Measurements from ENCODE around the gene C15orf39. TPM values are rescaled to one million over a fixed set of nuclear protein-coding genes. Genes with fewer than 3 reads are reported as not detected.
A peak's percentile ranks its signal among the peaks of the same experiment; 100 is the strongest.

Gene C15orf39
- total RNA-seq, 4 donors from 2014 or later, result 13.8 to 20.1 (median 17.2) TPM

GRCh38 chr15:75182187-75183131 is 19.2 kb upstream of the C15orf39 start:
- no peaks in the 10 kb centered on the region for H3K36me3 ChIP-seq
- no peaks in the 10 kb centered on the region for H3K9me3 ChIP-seq

GRCh38 chr15:75185271-75186029 is 16.2 kb upstream of the C15orf39 start:
- 72 to 83% methylated on average over 5 of the region's 5 CpGs for WGBS, 2 donors
- Histone ChIP-seq H3K27me3 (no peaks in the 10 kb centered on the region), H3K4me3 (no peak overlapping the region), H3K36me3 (no peaks in the 10 kb centered on the region), H3K27ac (no peak overlapping the region), H3K4me1 (peaks cover 0 to 24% (median 10%) of the 10 kb centered on the region in 4 donors), H3K9me3 (no peaks in the 10 kb centered on the region)
- no peak for DNase-seq (ENCODE audit: low spot score in 2 of 2)
- TF ChIP-seq EP300 (IDR thresholded peaks at IDR 0.05) (no peak), POLR2A (IDR thresholded peaks at IDR 0.05) (no peak), CTCF (IDR thresholded peaks at IDR 0.05) (no peak)

More at GRCh38 chr15:75182187-75183131, 19.2 kb upstream of the C15orf39 start:
- H3K4me3 ChIP-seq, result no peak overlapping the region
- no peak for TF ChIP-seq POLR2A (IDR thresholded peaks at IDR 0.05)
- TF ChIP-seq EP300 (IDR thresholded peaks at IDR 0.05), result peak in 1 of 2 donors; percentile 33
- TF ChIP-seq CTCF (IDR thresholded peaks at IDR 0.05), result no peak
- no peaks in the 10 kb centered on the region for H3K27me3 ChIP-seq
- H3K27ac ChIP-seq, result peak overlapping the region; percentile 52 to 94 (median 73)
- 40 to 42% methylated on average over 10 to 11 of the region's 12 CpGs for WGBS, 2 donors
- peaks cover 0 to 54% (median 33%) of the 10 kb centered on the region in 4 donors for H3K4me1 ChIP-seq
- DNase-seq (ENCODE audit: low spot score in 2 of 2), result no peak

DNA sequence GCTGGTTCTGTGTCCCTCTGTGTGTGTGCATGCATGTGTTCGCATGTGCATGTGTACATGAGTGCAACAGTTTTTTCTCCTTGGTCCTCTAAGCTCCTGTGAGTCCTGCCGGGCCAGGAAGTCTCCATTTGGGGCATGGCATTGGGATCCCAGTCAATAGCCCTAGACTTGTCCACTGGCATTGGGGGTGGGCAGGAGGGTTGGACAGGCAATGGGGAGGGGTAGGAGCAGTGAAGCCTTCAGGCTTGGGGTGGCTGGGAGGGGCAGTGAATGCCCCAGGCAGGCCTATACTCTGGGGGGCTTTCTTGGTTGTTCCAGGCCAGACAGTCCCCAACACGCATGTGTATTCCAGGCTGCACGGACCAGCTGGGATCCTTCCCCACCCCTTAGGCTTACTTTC is 15.6 kb upstream of the C15orf39 start:
- Histone ChIP-seq H3K27me3 (no peaks in the 10 kb centered on the region), H3K4me1 (peaks cover 0 to 18% (median 7%) of the 10 kb centered on the region in 4 donors), H3K27ac (no peak overlapping the region), H3K9me3 (no peaks in the 10 kb centered on the region), H3K36me3 (no peaks in the 10 kb centered on the region), H3K4me3 (no peak overlapping the region)
- 84 to 88% methylated on average over 4 of the region's 4 CpGs for WGBS, 2 donors
- TF ChIP-seq POLR2A (IDR thresholded peaks at IDR 0.05) (no peak), EP300 (IDR thresholded peaks at IDR 0.05) (no peak), CTCF (IDR thresholded peaks at IDR 0.05) (no peak)
- no peak for DNase-seq (ENCODE audit: low spot score in 2 of 2)

- no peak overlapping the region for H3K27ac ChIP-seq
- WGBS, 2 donors, result 86 to 91% methylated on average over 4 to 6 of the region's 6 CpGs
- TF ChIP-seq CTCF (IDR thresholded peaks at IDR 0.05), result no peak
- TF ChIP-seq POLR2A (IDR thresholded peaks at IDR 0.05), result no peak
- TF ChIP-seq EP300 (IDR thresholded peaks at IDR 0.05), result no peak
- no peaks in the 10 kb centered on the region for H3K9me3 ChIP-seq
- no peaks in the 10 kb centered on the region for H3K36me3 ChIP-seq
- H3K27me3 ChIP-seq, result no peaks in the 10 kb centered on the region
- no peak for DNase-seq (ENCODE audit: low spot score in 2 of 2)
- no peaks in the 10 kb centered on the region for H3K4me1 ChIP-seq
- no peak overlapping the region for H3K4me3 ChIP-seq
Observed at GRCh38 chr15:75188499-75188898, 13.2 kb upstream of the C15orf39 start.
